Fibroblast of lung (primary cell): ENCODE data around the gene TEX30. TPM values are rescaled to one million over a fixed set of nuclear protein-coding genes. Genes with fewer than 3 reads are reported as not detected.
A peak's percentile ranks its signal among the peaks of the same experiment; 100 is the strongest.

Source experiments
- DNase-seq, 2 donors: peaks; one replicate each; pipeline versions ENCODE4 v3.0.0 to v3.0.0-alpha.2; 2010; ENCODE audit warnings: low read depth in 2 of 2
- H2AFZ ChIP-seq: 2 replicates; pipeline ENCODE4 v1.5.1; 2012; ENCODE audit warnings: low read length, control low read depth, inconsistent platforms
- H3K27ac ChIP-seq: 2 replicates; pipeline ENCODE4 v1.5.1; 2011; ENCODE audit warnings: low read length, control low read depth; ENCODE audit not compliant: insufficient read depth
- H3K27me3 ChIP-seq: 2 replicates; pipeline ENCODE4 v1.5.1; 2011; ENCODE audit warnings: mild to moderate bottlenecking, low read length; ENCODE audit not compliant: control insufficient read depth, insufficient read depth
- H3K36me3 ChIP-seq: 2 replicates; pipeline ENCODE4 v1.5.1; 2011; ENCODE audit warnings: low read length; ENCODE audit not compliant: control insufficient read depth, insufficient read depth
- H3K4me1 ChIP-seq: 2 replicates; pipeline ENCODE4 v1.5.1; 2011; ENCODE audit warnings: low read length; ENCODE audit not compliant: control insufficient read depth, insufficient read depth; ENCODE audit errors: extremely low read depth
- H3K4me2 ChIP-seq: 2 replicates; pipeline ENCODE4 v1.5.1; 2011; ENCODE audit warnings: low read length, control low read depth; ENCODE audit not compliant: insufficient read depth; ENCODE audit errors: extremely low read depth
- H3K4me3 ChIP-seq, 4 experiments: fragments of 200-600 bp in 1 of 4; sonication (generic) in 1 of 4; replicated peaks in 1 of 4; 2 replicates each; pipeline ENCODE4 v1.5.1; 2011 to 2016; ENCODE audit warnings: low read length in 4 of 4, low read depth in 3 of 4, mild to moderate bottlenecking in 3 of 4, control low read depth in 2 of 4, inconsistent platforms in 1 of 4, mixed read lengths in 1 of 4; ENCODE audit not compliant: insufficient read depth in 1 of 4; ENCODE audit errors: control extremely low read depth in 1 of 4
- H3K79me2 ChIP-seq: 2 replicates; pipeline ENCODE4 v1.5.1; 2012; ENCODE audit warnings: mild to moderate bottlenecking, low read length, inconsistent platforms; ENCODE audit not compliant: control insufficient read depth, insufficient read depth
- H3K9ac ChIP-seq: 2 replicates; pipeline ENCODE4 v1.5.1; 2011; ENCODE audit warnings: mild to moderate bottlenecking, low read length, control low read depth; ENCODE audit not compliant: insufficient read depth
- H3K9me3 ChIP-seq: 2 replicates; pipeline ENCODE4 v1.5.1; 2012; ENCODE audit warnings: low read depth, low read length; ENCODE audit not compliant: control insufficient read depth, insufficient read depth
- H4K20me1 ChIP-seq: 2 replicates; pipeline ENCODE4 v1.5.1; 2011; ENCODE audit warnings: low read length; ENCODE audit not compliant: control insufficient read depth, insufficient read depth; ENCODE audit errors: extremely low read depth
- EZH2 ChIP-seq: IDR thresholded peaks from 2 replicates; pipeline ENCODE4 v1.5.1; 2012; ENCODE audit warnings: low read length, control low read depth, mild to moderate bottlenecking; ENCODE audit errors: missing control alignments
- polyA plus RNA-seq, 2 donors: library from polyadenylated mRNA; depleted of rRNA in 1 of 2; stranded (reverse) in 1 of 2; unstranded in 1 of 2; fragments of >200 nt; gene quantifications; 2 replicates each; pipeline ENCODE4 v1.2.1, GENCODE V29; 2011 to 2012; ENCODE audit warnings: missing spikeins in 1 of 2
- total RNA-seq: library from RNA; depleted of rRNA; stranded (reverse); fragments of >200 nt; gene quantifications from 2 replicates; pipeline ENCODE4 v1.2.1, GENCODE V29; 2014
- TF ChIP-seq, protein P1 (sequence below), 2 donors: IDR thresholded peaks in 1 of 2; conservative IDR thresholded peaks in 1 of 2; 1 replicate in 1 of 2; 2 replicates in 1 of 2; pipeline ENCODE4 v1.5.1; 2011 to 2012; ENCODE audit warnings: low read length in 2 of 2, control low read depth in 1 of 2, inconsistent platforms in 1 of 2, low read depth in 1 of 2, mild to moderate bottlenecking in 1 of 2

Gene TEX30
- total and polyA plus RNA-seq, 2 donors (not counting 1 experiment from before 2014, with no cell fraction given), result 11.9 to 12.7 TPM

DNA sequence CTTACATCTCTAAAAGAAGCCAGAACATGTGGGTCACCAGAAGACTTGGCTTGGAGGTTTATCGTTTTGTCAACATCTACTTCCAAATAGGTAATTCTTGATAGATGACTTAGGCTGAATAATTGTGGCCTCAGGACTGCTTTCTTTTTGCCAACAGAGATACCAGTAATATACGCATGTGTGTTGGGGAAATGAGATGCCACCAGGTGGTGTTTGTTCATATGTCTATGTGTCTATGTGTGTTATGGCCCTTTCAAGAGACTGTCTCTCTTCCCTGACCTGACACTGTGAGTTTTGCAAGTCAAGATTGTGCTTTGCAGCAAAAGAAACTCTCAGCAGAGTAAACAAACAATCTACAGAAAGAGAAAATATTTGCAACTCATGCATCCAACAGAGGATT is 47.2 kb downstream of the TEX30 start:
- Histone ChIP-seq H3K27ac (no peak overlapping the region), H4K20me1 (no peaks in the 10 kb centered on the region), H3K4me1 (no peaks in the 10 kb centered on the region), H3K36me3 (no peaks in the 10 kb centered on the region), H2AFZ (no peak overlapping the region), H3K27me3 (no peaks in the 10 kb centered on the region), H3K9ac (no peak overlapping the region), H3K9me3 (no peaks in the 10 kb centered on the region), H3K79me2 (no peaks in the 10 kb centered on the region), H3K4me2 (no peak overlapping the region), H3K4me3 (no peak overlapping the region)
- TF ChIP-seq, protein P1, sequence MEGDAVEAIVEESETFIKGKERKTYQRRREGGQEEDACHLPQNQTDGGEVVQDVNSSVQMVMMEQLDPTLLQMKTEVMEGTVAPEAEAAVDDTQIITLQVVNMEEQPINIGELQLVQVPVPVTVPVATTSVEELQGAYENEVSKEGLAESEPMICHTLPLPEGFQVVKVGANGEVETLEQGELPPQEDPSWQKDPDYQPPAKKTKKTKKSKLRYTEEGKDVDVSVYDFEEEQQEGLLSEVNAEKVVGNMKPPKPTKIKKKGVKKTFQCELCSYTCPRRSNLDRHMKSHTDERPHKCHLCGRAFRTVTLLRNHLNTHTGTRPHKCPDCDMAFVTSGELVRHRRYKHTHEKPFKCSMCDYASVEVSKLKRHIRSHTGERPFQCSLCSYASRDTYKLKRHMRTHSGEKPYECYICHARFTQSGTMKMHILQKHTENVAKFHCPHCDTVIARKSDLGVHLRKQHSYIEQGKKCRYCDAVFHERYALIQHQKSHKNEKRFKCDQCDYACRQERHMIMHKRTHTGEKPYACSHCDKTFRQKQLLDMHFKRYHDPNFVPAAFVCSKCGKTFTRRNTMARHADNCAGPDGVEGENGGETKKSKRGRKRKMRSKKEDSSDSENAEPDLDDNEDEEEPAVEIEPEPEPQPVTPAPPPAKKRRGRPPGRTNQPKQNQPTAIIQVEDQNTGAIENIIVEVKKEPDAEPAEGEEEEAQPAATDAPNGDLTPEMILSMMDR (conservative IDR thresholded peaks at IDR 0.05 in 1 of 2, IDR thresholded peaks at IDR 0.05 in 1 of 2; ENCODE audit: low read depth in 1 of 2, low read length in 2 of 2), result no peak
- TF ChIP-seq EZH2, result no peak
- no peak for DNase-seq

DNA sequence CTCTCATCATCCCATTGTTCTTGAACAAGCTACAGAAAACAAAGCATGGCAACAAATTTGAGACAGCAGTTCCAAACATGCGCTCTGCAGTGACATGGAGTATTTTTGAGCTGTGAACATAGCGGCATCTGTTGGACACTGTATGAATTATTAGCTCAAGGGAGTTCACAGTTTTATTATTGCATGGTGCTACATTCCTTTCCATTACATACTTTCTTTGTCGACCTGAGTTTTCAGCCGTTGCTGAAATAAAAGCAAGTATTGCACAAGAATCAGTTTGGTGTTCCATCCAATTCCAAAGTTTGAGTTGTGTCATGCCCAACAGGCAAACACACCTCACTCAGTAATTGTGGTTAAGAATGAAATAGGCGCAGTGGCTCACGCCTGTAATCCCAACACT is 48.7 kb downstream of the TEX30 start:
- Histone ChIP-seq H4K20me1 (no peaks in the 10 kb centered on the region), H3K4me1 (no peaks in the 10 kb centered on the region), H3K9me3 (no peaks in the 10 kb centered on the region), H3K27ac (no peak overlapping the region), H3K79me2 (no peaks in the 10 kb centered on the region), H2AFZ (no peak overlapping the region), H3K27me3 (no peaks in the 10 kb centered on the region), H3K9ac (no peak overlapping the region), H3K36me3 (no peaks in the 10 kb centered on the region), H3K4me2 (no peak overlapping the region), H3K4me3 (no peak overlapping the region)
- DNase-seq, result peak; percentile 24 to 65
- no peak for TF ChIP-seq EZH2
- TF ChIP-seq, protein P1 (conservative IDR thresholded peaks at IDR 0.05 in 1 of 2, IDR thresholded peaks at IDR 0.05 in 1 of 2; ENCODE audit: low read depth in 1 of 2, low read length in 2 of 2), result peak; percentile 40 to 55

- Histone ChIP-seq H3K79me2 (no peaks in the 10 kb centered on the region), H3K27me3 (no peaks in the 10 kb centered on the region), H3K4me3 (no peak overlapping the region), H3K4me1 (no peaks in the 10 kb centered on the region), H3K27ac (no peak overlapping the region), H4K20me1 (no peaks in the 10 kb centered on the region), H3K4me2 (no peak overlapping the region), H2AFZ (no peak overlapping the region), H3K9me3 (no peaks in the 10 kb centered on the region), H3K36me3 (no peaks in the 10 kb centered on the region), H3K9ac (no peak overlapping the region)
- TF ChIP-seq, protein P1 (conservative IDR thresholded peaks at IDR 0.05 in 1 of 2, IDR thresholded peaks at IDR 0.05 in 1 of 2; ENCODE audit: low read depth in 1 of 2, low read length in 2 of 2), result no peak
- no peak for TF ChIP-seq EZH2
- DNase-seq, result peak; percentile 8 to 34
Observed at GRCh38 chr13:102721800-102722231, 51.8 kb downstream of the TEX30 start.
